HepG2 (cell line): ENCODE data around the gene EARS2. TPM values are rescaled to one million over a fixed set of nuclear protein-coding genes. Genes with fewer than 3 reads are reported as not detected.
A peak's percentile ranks its signal among the peaks of the same experiment; 100 is the strongest.

ENCODE experiments used
- ATAC-seq: fragments of 200-7000 bp; cut with Tn5 transposase; 3 replicates; pipeline ENCODE4 v1.9.1; 2020; ENCODE audit warnings: mild to moderate bottlenecking, moderate library complexity
- BruUV-seq: library from RNA; stranded (reverse); fragments of 400-500 nt; replicated peaks from 2 replicates; lab custom pipeline; 2021; lab: Mats Ljungman, UMichigan
- CTCF ChIA-PET: fragments of 300-600 bp; formaldehyde crosslinking; extraction: SDS; loops from one replicate; lab custom pipeline; 2021; ENCODE audit warnings: low total read pairs, inconsistent platforms, low intra/inter-chr PET ratio; lab: Yijun Ruan, JAX
- POLR2A ChIA-PET: fragments of 350-600 bp; sonication (Branson Sonifier 250); formaldehyde crosslinking; loops from one replicate; lab custom pipeline; 2020; ENCODE audit warnings: antibody characterized with exemption, inconsistent platforms; lab: Yijun Ruan, JAX
- DNase-seq: peaks from one replicate; pipeline ENCODE4 v3.0.0-alpha.2; 2015; ENCODE audit warnings: low spot score
- FAIRE-seq: peaks from 3 replicates; lab custom pipeline; 2011; peaks lifted over from hg19 to GRCh38; lab: Jason Lieb, UNC
- H2AFZ ChIP-seq: one replicate; pipeline ENCODE4 v1.6.1; 2011; ENCODE audit warnings: low read length, inconsistent platforms
- H3K27ac ChIP-seq: fragments of 300-600 bp; 3 replicates; pipeline ENCODE4 v1.8.0; 2011; ENCODE audit warnings: mixed run types, mild to moderate bottlenecking, mixed read lengths, low read length, inconsistent platforms; ENCODE audit not compliant: insufficient read depth; ENCODE audit errors: extremely low read length
- H3K27me3 ChIP-seq, 2 experiments: fragments of 200-600 bp in 1 of 2; 2 replicates in 1 of 2; 3 replicates in 1 of 2; pipeline versions ENCODE4 v1.6.0 to v1.8.0; 2011; ENCODE audit warnings: low read length in 2 of 2, mild to moderate bottlenecking in 2 of 2, moderate library complexity in 2 of 2, inconsistent platforms in 1 of 2; ENCODE audit not compliant: insufficient read depth in 2 of 2, control insufficient read depth in 1 of 2
- H3K36me3 ChIP-seq, 2 experiments: fragments of 200-600 bp in 1 of 2; replicated peaks in 1 of 2; 2 replicates in 1 of 2; 3 replicates in 1 of 2; pipeline versions ENCODE4 v1.5.1 to v1.8.0; 2011; ENCODE audit warnings: low read length in 2 of 2, inconsistent platforms in 1 of 2; ENCODE audit not compliant: insufficient read depth in 2 of 2, control insufficient read depth in 1 of 2
- H3K4me1 ChIP-seq: 2 replicates; pipeline ENCODE4 v1.5.1; 2012; ENCODE audit warnings: low read length, inconsistent platforms; ENCODE audit not compliant: insufficient read depth
- H3K4me2 ChIP-seq: 2 replicates; pipeline ENCODE4 v1.6.0; 2011; ENCODE audit warnings: low read depth, low read length, inconsistent platforms
- H3K4me3 ChIP-seq, 3 experiments: fragments of 200-600 bp in 1 of 3; sonication (generic), shearing (Covaris generic) in 1 of 3; replicated peaks in 1 of 3; 2 replicates each; pipeline ENCODE4 v1.5.1; 2011 to 2016; ENCODE audit warnings: low read length in 3 of 3, inconsistent platforms in 2 of 3, low read depth in 2 of 3, mild to moderate bottlenecking in 2 of 3, control low read depth in 1 of 3, mixed read lengths in 1 of 3; ENCODE audit not compliant: insufficient read depth in 1 of 3
- H3K79me2 ChIP-seq: one replicate; pipeline ENCODE4 v1.6.1; 2011; ENCODE audit warnings: low read length, inconsistent platforms; ENCODE audit not compliant: insufficient read depth
- H3K9ac ChIP-seq: 2 replicates; pipeline ENCODE4 v1.6.0; 2011; ENCODE audit warnings: mild to moderate bottlenecking, low read depth, low read length, inconsistent platforms; ENCODE audit not compliant: insufficient read depth
- H3K9me3 ChIP-seq: 2 replicates; pipeline ENCODE4 v1.5.1; 2012; ENCODE audit warnings: mild to moderate bottlenecking, low read length
- H4K20me1 ChIP-seq: 2 replicates; pipeline ENCODE4 v1.6.0; 2011; ENCODE audit warnings: inconsistent platforms, mild to moderate bottlenecking, low read length, moderate library complexity; ENCODE audit not compliant: insufficient read depth
- ATF4 ChIP-seq, 2 experiments: fragments of 450-650 bp in 1 of 2; sonication (generic) in 1 of 2; formaldehyde crosslinking; IDR thresholded peaks; 2 replicates each; pipeline versions ENCODE4 v1.5.0 to v1.8.0; 2020 to 2022; ENCODE audit warnings: mild to moderate bottlenecking in 1 of 2, missing genetic modification reagents in 1 of 2
- BRCA1 ChIP-seq: sonication (generic); formaldehyde crosslinking; IDR thresholded peaks from 2 replicates; pipeline ENCODE4 v1.4.0; 2020; ENCODE audit warnings: missing genetic modification reagents
- DMAP1 ChIP-seq: IDR thresholded peaks from 2 replicates; pipeline ENCODE4 v1.6.1; 2016
- HDAC6 ChIP-seq: fragments of 200-600 bp; sonication (generic); IDR thresholded peaks from 2 replicates; pipeline ENCODE4 v1.7.0; 2017; ENCODE audit warnings: mild to moderate bottlenecking, antibody characterized with exemption, low read length, low read depth
- MAFF ChIP-seq: IDR thresholded peaks from 2 replicates; pipeline ENCODE4 v1.6.1; 2011; ENCODE audit warnings: low read depth, low read length, improper control_type of control experiment
- MAFK ChIP-seq, 2 experiments: IDR thresholded peaks in 1 of 2; conservative IDR thresholded peaks in 1 of 2; 2 replicates each; pipeline ENCODE4 v1.6.1; 2011; ENCODE audit warnings: improper control_type of control experiment in 2 of 2, low read length in 2 of 2
- POLR2A ChIP-seq, 2 experiments: IDR thresholded peaks; 2 replicates each; pipeline ENCODE4 v1.6.1; 2011; ENCODE audit warnings: low read depth in 2 of 2, low read length in 2 of 2, mild to moderate bottlenecking in 1 of 2, moderate library complexity in 1 of 2; ENCODE audit not compliant: insufficient read depth in 1 of 2
- PRPF4 ChIP-seq: fragments of 200-400 bp; formaldehyde crosslinking; IDR thresholded peaks from 2 replicates; pipeline ENCODE4 v1.6.1; 2016; ENCODE audit warnings: low read length, low read depth; ENCODE audit not compliant: poor library complexity, severe bottlenecking
- RERE ChIP-seq: IDR thresholded peaks from 2 replicates; pipeline ENCODE4 v1.6.1; 2016; ENCODE audit warnings: low read depth, missing genetic modification reagents, missing compliant biosample characterization
- SMAD9 ChIP-seq: sonication (generic); formaldehyde crosslinking; IDR thresholded peaks from 2 replicates; pipeline ENCODE4 v1.5.1; 2020; ENCODE audit warnings: mild to moderate bottlenecking, missing genetic modification reagents
- SMARCE1 ChIP-seq: fragments of 450-650 bp; IDR thresholded peaks from 2 replicates; pipeline ENCODE4 v1.6.1; 2017; ENCODE audit warnings: borderline replicate concordance
- STAT5B ChIP-seq: sonication (generic); formaldehyde crosslinking; IDR thresholded peaks from 2 replicates; pipeline ENCODE4 v1.4.0; 2020; ENCODE audit warnings: missing genetic modification reagents
- ZNF205 ChIP-seq: IDR thresholded peaks from 2 replicates; pipeline ENCODE4 v1.6.1; 2018; ENCODE audit warnings: missing biosample characterization, missing genetic modification reagents
- ZNF800 ChIP-seq: sonication (generic); formaldehyde crosslinking; IDR thresholded peaks from 2 replicates; pipeline ENCODE4 v1.4.0; 2020; ENCODE audit warnings: missing genetic modification reagents
- WGBS: methylation state at CpG from one replicate; pipeline ENCODE4 v1.1.6; 2017; ENCODE audit warnings: low lambda C conversion rate; 5-methylcytosine and 5-hydroxymethylcytosine counted together
- in situ Hi-C: cut with HindIII; loops from 2 replicates; pipeline ENCODE4 v1.10.0; 2017; ENCODE audit warnings: low pct_unique_long_range_greater_than_20kb; ENCODE audit not compliant: extremely low pct_ligation_motif_present
- intact Hi-C: fragments of 100-400 bp; cut with micrococcal nuclease; formaldehyde crosslinking; loops from one replicate; pipeline ENCODE4 v1.10.0; 2022; ENCODE audit not compliant: unreplicated experiment
- polyA plus RNA-seq, 8 experiments: library from polyadenylated mRNA; depleted of rRNA in 3 of 8; stranded (reverse) in 7 of 8; unstranded in 1 of 8; fragments of >200 nt; fragmentation: Illumina TruSeq in 4 of 8; extraction: Trizol in 4 of 8; gene quantifications; 2 replicates each; pipeline versions ENCODE4 v1.2.1 to v1.2.3, GENCODE V29; 2011 to 2016; ENCODE audit warnings: low read depth in 4 of 8, missing spikeins in 1 of 8, mixed read lengths in 1 of 8; ENCODE audit not compliant: insufficient read depth in 1 of 8
- total RNA-seq, 5 experiments: library from RNA; depleted of rRNA; stranded (reverse); fragments of >200 nt; fragmentation: Illumina TruSeq; extraction: Trizol; gene quantifications; 2 replicates each; pipeline ENCODE4 v1.2.3, GENCODE V29; 2016; ENCODE audit warnings: low read depth in 1 of 5
- TF ChIP-seq, protein P1 (sequence below): sonication (generic); formaldehyde crosslinking; IDR thresholded peaks from 2 replicates; pipeline ENCODE4 v1.5.0; 2020; ENCODE audit warnings: missing genetic modification reagents

EARS2 gene
- total and polyA plus RNA-seq, 2 of the 13 experiments (the other 11 are each of a cell fraction or from before 2014, with no cell fraction given), result 49.4 to 80.4 TPM

GRCh38 chr16:23505671-23506605 is 51.2 kb downstream of the EARS2 start:
- Histone ChIP-seq H3K9me3 (no peaks in the 10 kb centered on the region), H3K36me3 (peaks cover 5 to 41% of the 10 kb centered on the region in 2 experiments; a peak in 4 of 5 replicates), H3K4me2 (peak overlapping the region; percentile 17), H3K4me3 (no peak overlapping the region), H3K79me2 (peaks cover 92% of the 10 kb centered on the region), H3K4me1 (peaks cover 71% of the 10 kb centered on the region), H3K27ac (no peak overlapping the region), H4K20me1 (peaks cover 78% of the 10 kb centered on the region), H3K9ac (no peak overlapping the region), H3K27me3 (no peaks in the 10 kb centered on the region; a peak in 1 of 5 replicates), H2AFZ (no peak overlapping the region)
- ChIA-PET CTCF (no interaction called here), POLR2A (interaction anchor here (0.5 to 1.3 kb wide), 5 partner anchors 13 to 169 kb away, joined by 3 to 5 read pairs (median 3); no protein-coding TSS in a partner anchor)
- FAIRE-seq (no peak), DNase-seq (no peak), ATAC-seq (no peak)
- intact Hi-C loops (no loop called here), in situ Hi-C loops (no loop called here)
- BruUV-seq, result no TSS peak
- WGBS, result 93% methylated on average over 7 of the region's 7 CpGs
- TF ChIP-seq, protein P1, sequence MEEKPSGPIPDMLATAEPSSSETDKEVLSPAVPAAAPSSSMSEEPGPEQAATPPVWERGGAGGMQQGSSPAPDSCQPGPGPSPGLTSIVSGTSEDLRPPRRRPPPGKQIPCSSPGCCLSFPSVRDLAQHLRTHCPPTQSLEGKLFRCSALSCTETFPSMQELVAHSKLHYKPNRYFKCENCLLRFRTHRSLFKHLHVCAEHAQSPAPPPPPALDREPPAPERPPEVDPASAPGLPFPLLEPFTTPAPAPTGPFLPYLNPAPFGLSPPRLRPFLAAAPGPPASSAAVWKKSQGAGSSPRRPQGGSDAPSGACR, result no peak
- no peak for TF ChIP-seq SMARCE1
- TF ChIP-seq MAFF, result peak; percentile 42; the same call in 1 of the 2 replicates
- no peak for TF ChIP-seq ZNF205
- no peak for TF ChIP-seq ATF4 (CRISPR knock-in tag; IDR thresholded peaks at IDR 0.05)
- TF ChIP-seq STAT5B (CRISPR knock-in tag), result no peak
- TF ChIP-seq POLR2A (IDR thresholded peaks at IDR 0.05; ENCODE audit: insufficient read depth in 1 of 2, low read depth in 2 of 2, low read length in 2 of 2), result 0 out of 4 replicates have a peak, but pooled peaks of 1 of the 2 experiments have one; percentile 7
- TF ChIP-seq PRPF4, result peak; percentile 34
- TF ChIP-seq BRCA1, result no peak
- TF ChIP-seq DMAP1 (CRISPR knock-in tag), result no peak
- TF ChIP-seq RERE (CRISPR knock-in tag), result no peak
- TF ChIP-seq HDAC6, result no peak
- no peak for TF ChIP-seq ZNF800
- TF ChIP-seq SMAD9 (CRISPR knock-in tag), result no peak
- peak; percentile 58 to 66 for TF ChIP-seq MAFK (conservative IDR thresholded peaks at IDR 0.05 in 1 of 2, IDR thresholded peaks at IDR 0.05 in 1 of 2; ENCODE audit: low read length in 2 of 2)
